Hair follicle dermal papilla cell (primary cell): ENCODE measurements around the gene RPP21. TPM values are rescaled to one million over a fixed set of nuclear protein-coding genes. Genes with fewer than 3 reads are reported as not detected.

Experiments
- small RNA-seq: library from RNA; depleted of rRNA; stranded (forward); fragments of <200 nt; gene quantifications from one replicate; pipeline ENCODE3, GENCODE V24; 2012
- total RNA-seq: library from RNA; depleted of rRNA; stranded (reverse); fragments of >200 nt; gene quantifications from 2 replicates; pipeline ENCODE4 v1.2.3, GENCODE V29; 2012

Gene RPP21
- total RNA-seq = 21.3 and 22.2 TPM in 2 replicates

DNA sequence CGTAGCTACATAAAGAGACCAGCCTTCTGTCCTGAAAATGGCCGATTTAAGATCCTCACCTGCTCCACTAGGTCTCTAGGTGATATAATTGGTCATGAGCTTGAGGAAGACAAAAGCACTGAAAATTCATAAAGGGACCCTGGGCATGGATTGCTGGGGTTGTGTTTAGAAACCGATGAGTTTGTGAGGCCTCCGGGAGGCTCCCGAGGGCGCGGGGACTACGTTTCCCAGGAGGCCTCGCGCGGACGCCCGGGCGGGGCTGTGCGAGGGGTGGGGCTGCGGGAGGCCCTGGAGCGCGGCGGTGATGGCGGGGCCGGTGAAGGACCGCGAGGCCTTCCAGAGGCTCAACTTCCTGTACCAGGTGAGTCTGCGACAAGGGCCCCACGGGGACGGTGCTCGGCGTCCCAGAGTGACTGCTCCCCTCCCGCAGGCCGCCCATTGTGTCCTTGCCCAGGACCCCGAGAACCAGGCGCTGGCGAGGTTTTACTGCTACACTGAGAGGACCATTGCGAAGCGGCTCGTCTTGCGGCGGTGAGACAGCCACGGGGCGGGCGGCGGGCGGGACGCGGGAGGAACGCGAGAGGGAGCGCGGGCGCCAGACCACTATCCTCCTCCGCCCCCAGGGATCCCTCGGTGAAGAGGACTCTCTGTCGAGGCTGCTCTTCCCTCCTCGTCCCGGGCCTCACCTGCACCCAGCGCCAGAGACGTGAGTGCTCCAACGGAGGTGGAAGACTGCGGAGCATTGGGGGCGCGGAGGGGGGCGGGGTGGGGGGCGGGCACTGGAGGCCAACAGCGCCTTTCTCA, at the start of gene RPP21:
RPP21 (plus strand) TSS at position 289 of the 804 bp plus-strand sequence; CDS start at position 305, 16 bp downstream.

DNA sequence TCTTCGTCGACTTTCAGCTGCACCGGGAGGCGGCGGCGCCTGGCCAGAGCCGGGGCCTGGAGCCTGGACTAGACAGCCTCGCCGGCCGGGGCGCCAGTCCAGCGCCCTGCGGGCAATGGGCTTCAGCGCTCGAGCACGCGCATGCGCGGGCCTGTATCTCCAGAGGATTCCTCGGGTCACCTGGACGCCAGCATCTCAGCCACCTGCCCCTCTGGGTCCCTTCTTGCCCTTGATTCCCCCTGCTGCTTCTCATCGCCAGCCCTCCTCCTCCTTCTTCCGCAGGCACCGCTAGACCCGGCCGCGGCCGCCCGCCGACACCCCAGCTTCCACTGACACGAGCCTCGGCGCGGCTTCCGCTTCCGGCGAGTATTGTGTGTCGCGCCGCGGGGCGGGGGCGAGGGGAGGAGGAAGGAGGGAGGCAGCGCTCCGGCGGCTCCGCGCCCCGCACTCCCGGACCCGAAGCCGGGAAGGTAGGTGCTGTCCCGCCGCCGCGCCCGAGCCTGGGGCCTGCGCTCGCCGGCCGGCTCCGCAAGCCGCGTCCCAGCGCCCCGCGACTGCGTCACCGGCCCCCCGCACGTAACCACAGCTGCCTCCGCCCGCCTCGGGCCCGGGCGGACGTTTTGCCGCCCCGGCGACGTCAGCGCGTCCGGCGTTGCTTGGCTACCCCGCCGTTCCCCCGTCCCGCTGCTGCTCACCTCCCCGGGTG, 18.3 kb upstream of the RPP21 start, which contains the start of gene TRIM39:
TRIM39 (plus strand) TSS at position 402 of the 706 bp plus-strand sequence. CDS start 2,391 bp downstream, outside the sequence.

Small RNAs within 50 kb of the gene (small RNA-seq; reads per million reads assigned to genes)
- gene HLA-N = not detected

Other genes starting within 250 kb of the RPP21 start
- gene TRIM31, start 232.1 kb upstream of the RPP21 start, total RNA-seq = not detected in 2 replicates
- gene TRIM40, start 209.0 kb upstream of the RPP21 start, total RNA-seq = not detected in 2 replicates
- gene TRIM10, start 183.9 kb upstream of the RPP21 start, total RNA-seq = not detected in 2 replicates
- not detected in 2 replicates for gene TRIM15, start 181.6 kb upstream of the RPP21 start, total RNA-seq
- 38.5 and 41.9 TPM in 2 replicates for gene TRIM26, start 131.8 kb upstream of the RPP21 start, total RNA-seq
- gene TRIM39, start 18.2 kb upstream of the RPP21 start, total RNA-seq = 9.6 and 11.7 TPM in 2 replicates
- gene HLA-E, start 144.4 kb downstream of the RPP21 start, total RNA-seq = 272 and 292 TPM in 2 replicates
- gene GNL1, start 211.3 kb downstream of the RPP21 start, total RNA-seq = 48.4 and 59.3 TPM in 2 replicates
- 7.2 and 8.8 TPM in 2 replicates for gene PRR3, start 212.1 kb downstream of the RPP21 start, total RNA-seq
- gene ABCF1, start 226.3 kb downstream of the RPP21 start, total RNA-seq = 42.2 and 46.0 TPM in 2 replicates